Measurements from ENCODE around the gene ICOSLG.
"Not testable (repeated sequence)": the region's sequence is repeated elsewhere in the genome, so short reads cannot be mapped to it uniquely, and the experiment has no call there.

ICOSLG gene

GRCh38 chr21:44223334-44223733, 17.4 kb downstream of the ICOSLG start:
- DNase-seq (ENCODE audit: low read depth) = not testable (repeated sequence)

GRCh38 chr21:44220674-44221073, 20.1 kb downstream of the ICOSLG start:
- DNase-seq (ENCODE audit: low read depth) = not testable (repeated sequence)

- not testable (repeated sequence) for DNase-seq (ENCODE audit: low read depth)
These were observed 22.3 kb downstream of the ICOSLG start for GRCh38 chr21:44218461-44218860.

- not testable (repeated sequence) for DNase-seq (ENCODE audit: low read depth)
These were observed 28.8 kb downstream of the ICOSLG start for GRCh38 chr21:44211978-44212377.

- not testable (repeated sequence) for DNase-seq (ENCODE audit: low read depth)
These were observed 29.2 kb downstream of the ICOSLG start for GRCh38 chr21:44211574-44211973.

- DNase-seq (ENCODE audit: low read depth) = not testable (repeated sequence)
These were observed 32.7 kb downstream of the ICOSLG start for GRCh38 chr21:44207860-44208646.

- not testable (repeated sequence) for DNase-seq (ENCODE audit: low read depth)
These were observed 33.8 kb downstream of the ICOSLG start for GRCh38 chr21:44206698-44207676.

- not testable (repeated sequence) for DNase-seq (ENCODE audit: low read depth)
These were observed 34.6 kb downstream of the ICOSLG start for GRCh38 chr21:44206187-44206586.

GRCh38 chr21:44202590-44203299, 38.0 kb downstream of the ICOSLG start:
- DNase-seq (ENCODE audit: low read depth) = not testable (repeated sequence)

GRCh38 chr21:44199997-44200396, 40.7 kb downstream of the ICOSLG start:
- not testable (repeated sequence) for DNase-seq (ENCODE audit: low read depth)

- no peak for DNase-seq (ENCODE audit: low read depth)
These were observed 41.3 kb downstream of the ICOSLG start for GRCh38 chr21:44199448-44199847.

- not testable (repeated sequence) for DNase-seq (ENCODE audit: low read depth)
These were observed 43.6 kb downstream of the ICOSLG start for GRCh38 chr21:44197156-44197516.

GRCh38 chr21:44196212-44197155, 44.3 kb downstream of the ICOSLG start:
- not testable (repeated sequence) for DNase-seq (ENCODE audit: low read depth)

GRCh38 chr21:44194888-44195287, 45.9 kb downstream of the ICOSLG start:
- DNase-seq (ENCODE audit: low read depth) = not testable (repeated sequence)

GRCh38 chr21:44194451-44194850, 46.3 kb downstream of the ICOSLG start:
- DNase-seq (ENCODE audit: low read depth) = not testable (repeated sequence)

- not testable (repeated sequence) for DNase-seq (ENCODE audit: low read depth)
These were observed 47.6 kb downstream of the ICOSLG start for GRCh38 chr21:44193108-44193507.

- DNase-seq (ENCODE audit: low read depth) = not testable (repeated sequence)
These were observed 50.1 kb downstream of the ICOSLG start for GRCh38 chr21:44190349-44191271.

- DNase-seq (ENCODE audit: low read depth) = not testable (repeated sequence)
These were observed 55.9 kb downstream of the ICOSLG start for GRCh38 chr21:44184862-44185261.

- DNase-seq (ENCODE audit: low read depth) = not testable (repeated sequence)
These were observed 58.5 kb downstream of the ICOSLG start for GRCh38 chr21:44182202-44182601.

GRCh38 chr21:44181506-44181905, 59.2 kb downstream of the ICOSLG start:
- DNase-seq (ENCODE audit: low read depth) = not testable (repeated sequence)

All from activated T-helper 1 cell treated with Interleukin-2 at 50 U/mL for 16 hours (primary cell).